ENCODE data around the gene SNAI3.

GRCh38 chr16:88684569-88685155 lies 1.6 kb downstream of the SNAI3 start:
- TF ChIP-seq CTCF (conservative IDR thresholded peaks at IDR 0.05 in 1 of 2, IDR thresholded peaks at IDR 0.05 in 1 of 2; ENCODE audit: extremely low read depth in 1 of 2, insufficient read depth in 1 of 2, low read depth in 1 of 2, low read length in 2 of 2) (no peak), EZH2 (IDR thresholded peaks at IDR 0.05; ENCODE audit: borderline replicate concordance, low read length) (no peak)
